Measurements from ENCODE around the gene IGF1R. TPM values are rescaled to one million over a fixed set of nuclear protein-coding genes. Genes with fewer than 3 reads are reported as not detected.

The IGF1R gene
- total and polyA plus RNA-seq, 2 donors (not counting 3 experiments of a cell fraction or from before 2014, with no cell fraction given): 16.1 to 59.1 TPM

- no peaks in the 10 kb centered on the region for H4K20me1 ChIP-seq (replicated peaks; ENCODE audit: control insufficient read depth, extremely low read depth, insufficient read depth, low read length)
- dilution Hi-C loops (cut with MboI; ENCODE audit: extremely low pct_ligation_motif_present, low sequenced_read_pairs) (no loop called here), intact Hi-C loops (cut with micrococcal nuclease) (no loop called here)
- no TSS peak for BruUV-seq (replicated peaks)
- no peaks in the 10 kb centered on the region for H3K9me1 ChIP-seq (replicated peaks; ENCODE audit: control insufficient read depth, extremely low read depth, insufficient read depth, low read length)
- H3K4me3 ChIP-seq (replicated peaks in 1 of 3; ENCODE audit: insufficient read depth in 1 of 3, low read depth in 1 of 3, low read length in 3 of 3): peak overlapping the region in 1 of 3 experiments; percentile 40
- peaks cover 7% of the 10 kb centered on the region for H3K4me1 ChIP-seq (ENCODE audit: control insufficient read depth, extremely low read depth, insufficient read depth, low read length)
- peak overlapping the region; percentile 83 for H2AFZ ChIP-seq (ENCODE audit: low read depth, low read length)
- peaks cover 8% of the 10 kb centered on the region for H3K79me2 ChIP-seq (ENCODE audit: control insufficient read depth, insufficient read depth, low read length)
- DNase-seq (ENCODE audit: low read depth, low spot score) (peak; percentile 38), FAIRE-seq (peak; percentile 44)
- ChIA-PET POLR2A (interaction anchor here (0.7 kb wide), 1 partner anchor 875 kb away, joined by 3 read pairs; no protein-coding TSS in a partner anchor), CTCF (interaction anchor here (0.8 to 1.4 kb wide), 3 partner anchors 10 to 218 kb away, joined by 3 to 4 read pairs (median 3); no protein-coding TSS in a partner anchor)
- H3K9me3 ChIP-seq (replicated peaks; ENCODE audit: control insufficient read depth, insufficient read depth, low read length): no peaks in the 10 kb centered on the region
- H3K27me3 ChIP-seq (ENCODE audit: control insufficient read depth in 2 of 2, insufficient read depth in 2 of 2, low read length in 2 of 2): no peaks in the 10 kb centered on the region
- H3K36me3 ChIP-seq (ENCODE audit: control insufficient read depth in 2 of 2, extremely low read depth in 1 of 2, insufficient read depth in 2 of 2, low read length in 2 of 2): no peaks in the 10 kb centered on the region
- peak overlapping the region; percentile 44 for H3K9ac ChIP-seq (replicated peaks; ENCODE audit: extremely low read depth, insufficient read depth, low read length)
- TF ChIP-seq MYC (IDR thresholded peaks at IDR 0.05; ENCODE audit: low read depth, low read length) (no peak), FOS (IDR thresholded peaks at IDR 0.05; ENCODE audit: borderline replicate concordance, insufficient read depth, low read length) (no peak), JUN (IDR thresholded peaks at IDR 0.05; ENCODE audit: borderline replicate concordance, insufficient read depth, insufficient read length, low read depth) (no peak)
- H3K27ac ChIP-seq (ENCODE audit: insufficient read depth, low read depth, low read length): peak overlapping the region; percentile 8
- peak overlapping the region; percentile 83 for H3K4me2 ChIP-seq (ENCODE audit: insufficient read depth, low read length)
These were observed 210.3 kb downstream of the IGF1R start for GRCh38 chr15:98858610-98859023.

- BruUV-seq (replicated peaks): no TSS peak
- no peaks in the 10 kb centered on the region for H4K20me1 ChIP-seq (replicated peaks; ENCODE audit: control insufficient read depth, extremely low read depth, insufficient read depth, low read length)
- H3K4me2 ChIP-seq (ENCODE audit: insufficient read depth, low read length): peak overlapping the region; percentile 83
- FAIRE-seq: no peak
- H3K9me1 ChIP-seq (replicated peaks; ENCODE audit: control insufficient read depth, extremely low read depth, insufficient read depth, low read length): no peaks in the 10 kb centered on the region
- intact Hi-C loops (cut with micrococcal nuclease): no loop called here
- DNase-seq (ENCODE audit: low read depth, low spot score): no peak
- H3K4me3 ChIP-seq (replicated peaks in 1 of 3; ENCODE audit: insufficient read depth in 1 of 3, low read depth in 1 of 3, low read length in 3 of 3): no peak overlapping the region
- H2AFZ ChIP-seq (ENCODE audit: low read depth, low read length): no peak overlapping the region
- H3K36me3 ChIP-seq (ENCODE audit: control insufficient read depth in 2 of 2, extremely low read depth in 1 of 2, insufficient read depth in 2 of 2, low read length in 2 of 2): no peaks in the 10 kb centered on the region
- H3K9me3 ChIP-seq (replicated peaks; ENCODE audit: control insufficient read depth, insufficient read depth, low read length): no peaks in the 10 kb centered on the region
- no peak overlapping the region for H3K27ac ChIP-seq (ENCODE audit: insufficient read depth, low read depth, low read length)
- H3K79me2 ChIP-seq (ENCODE audit: control insufficient read depth, insufficient read depth, low read length): peaks cover 8% of the 10 kb centered on the region
- H3K4me1 ChIP-seq (ENCODE audit: control insufficient read depth, extremely low read depth, insufficient read depth, low read length): peaks cover 7% of the 10 kb centered on the region
- TF ChIP-seq POLR2AphosphoS5 (IDR thresholded peaks at IDR 0.05; ENCODE audit: insufficient read depth, low read depth, low read length) (no peak), FOS (IDR thresholded peaks at IDR 0.05; ENCODE audit: borderline replicate concordance, insufficient read depth, low read length) (no peak), POLR2A (IDR thresholded peaks at IDR 0.05; ENCODE audit: low read depth, low read length) (no peak), JUN (IDR thresholded peaks at IDR 0.05; ENCODE audit: borderline replicate concordance, insufficient read depth, insufficient read length, low read depth) (no peak), MAX (IDR thresholded peaks at IDR 0.05; ENCODE audit: insufficient read depth, insufficient read length) (no peak), EZH2 (IDR thresholded peaks at IDR 0.05; ENCODE audit: borderline replicate concordance, low read depth, low read length, severe bottlenecking) (no peak), GATA2 (IDR thresholded peaks at IDR 0.05; ENCODE audit: insufficient read depth, insufficient read length, low read depth, low read length) (no peak), MYC (IDR thresholded peaks at IDR 0.05; ENCODE audit: low read depth, low read length) (no peak)
- TF ChIP-seq, protein P1, sequence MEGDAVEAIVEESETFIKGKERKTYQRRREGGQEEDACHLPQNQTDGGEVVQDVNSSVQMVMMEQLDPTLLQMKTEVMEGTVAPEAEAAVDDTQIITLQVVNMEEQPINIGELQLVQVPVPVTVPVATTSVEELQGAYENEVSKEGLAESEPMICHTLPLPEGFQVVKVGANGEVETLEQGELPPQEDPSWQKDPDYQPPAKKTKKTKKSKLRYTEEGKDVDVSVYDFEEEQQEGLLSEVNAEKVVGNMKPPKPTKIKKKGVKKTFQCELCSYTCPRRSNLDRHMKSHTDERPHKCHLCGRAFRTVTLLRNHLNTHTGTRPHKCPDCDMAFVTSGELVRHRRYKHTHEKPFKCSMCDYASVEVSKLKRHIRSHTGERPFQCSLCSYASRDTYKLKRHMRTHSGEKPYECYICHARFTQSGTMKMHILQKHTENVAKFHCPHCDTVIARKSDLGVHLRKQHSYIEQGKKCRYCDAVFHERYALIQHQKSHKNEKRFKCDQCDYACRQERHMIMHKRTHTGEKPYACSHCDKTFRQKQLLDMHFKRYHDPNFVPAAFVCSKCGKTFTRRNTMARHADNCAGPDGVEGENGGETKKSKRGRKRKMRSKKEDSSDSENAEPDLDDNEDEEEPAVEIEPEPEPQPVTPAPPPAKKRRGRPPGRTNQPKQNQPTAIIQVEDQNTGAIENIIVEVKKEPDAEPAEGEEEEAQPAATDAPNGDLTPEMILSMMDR (IDR thresholded peaks at IDR 0.05; ENCODE audit: extremely low read depth in 1 of 2, insufficient read depth in 1 of 2, low read depth in 1 of 2, low read length in 2 of 2): no peak
- ChIA-PET CTCF (interaction anchor here (0.8 to 1.4 kb wide), 4 partner anchors 8 to 217 kb away, joined by 3 to 4 read pairs (median 3); no protein-coding TSS in a partner anchor), POLR2A (no interaction called here)
- H3K27me3 ChIP-seq (ENCODE audit: control insufficient read depth in 2 of 2, insufficient read depth in 2 of 2, low read length in 2 of 2): no peaks in the 10 kb centered on the region
- no peak overlapping the region for H3K9ac ChIP-seq (replicated peaks; ENCODE audit: extremely low read depth, insufficient read depth, low read length)
- dilution Hi-C loops (cut with MboI; ENCODE audit: extremely low pct_ligation_motif_present, low sequenced_read_pairs): no loop called here
These were observed 210.8 kb downstream of the IGF1R start for GRCh38 chr15:98859149-98859548.
